ENCODE results near the gene LRRC74B. TPM values are rescaled to one million over a fixed set of nuclear protein-coding genes. Genes with fewer than 3 reads are reported as not detected.

The LRRC74B gene
- total RNA-seq, 4 donors from 2014 or later: not detected

DNA sequence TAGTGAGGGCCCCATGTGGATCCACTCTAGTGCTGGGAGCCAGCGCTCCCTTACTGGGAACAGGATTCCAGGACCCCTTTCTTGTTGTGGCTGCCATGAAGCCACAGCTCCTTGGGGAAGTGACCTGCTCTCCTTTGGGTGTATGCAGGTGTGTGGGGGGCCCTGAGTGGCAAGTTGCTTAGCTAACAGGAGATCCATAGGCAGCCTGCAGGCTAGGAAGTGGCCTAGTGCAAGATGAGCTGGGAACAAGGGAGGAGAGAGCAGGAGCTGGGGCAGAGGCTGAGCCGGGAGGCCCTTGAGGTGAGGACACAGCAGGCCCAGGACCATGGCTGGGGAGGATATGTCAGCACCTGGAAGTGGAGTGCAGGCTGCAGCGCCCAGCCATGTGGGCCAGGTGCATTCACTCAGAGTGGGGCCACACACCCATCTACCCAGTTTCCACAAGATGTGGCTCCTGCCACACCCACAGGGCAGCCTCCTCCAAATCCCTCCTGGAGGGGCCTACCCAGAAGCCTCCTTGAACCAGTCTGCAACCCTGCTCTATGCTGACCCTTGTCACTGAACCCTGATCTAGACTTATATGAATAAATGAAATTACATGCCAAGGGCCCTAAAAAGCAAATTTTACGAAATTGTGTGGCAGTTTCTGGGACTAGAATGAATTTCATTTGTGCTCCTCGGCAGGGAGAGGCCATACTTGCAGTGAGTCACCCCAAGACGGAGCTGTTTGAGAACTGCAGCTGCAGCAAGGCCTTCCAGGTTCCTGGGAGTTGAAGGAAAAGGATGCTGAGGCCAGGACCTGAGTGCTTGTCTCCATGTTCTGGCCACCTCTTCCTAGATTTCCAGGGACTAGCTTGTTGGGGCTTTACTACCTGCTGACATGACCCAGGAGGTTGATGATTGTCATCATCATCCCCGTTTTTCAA lies 47.1 kb upstream of the LRRC74B start:
- TF ChIP-seq, protein P1, sequence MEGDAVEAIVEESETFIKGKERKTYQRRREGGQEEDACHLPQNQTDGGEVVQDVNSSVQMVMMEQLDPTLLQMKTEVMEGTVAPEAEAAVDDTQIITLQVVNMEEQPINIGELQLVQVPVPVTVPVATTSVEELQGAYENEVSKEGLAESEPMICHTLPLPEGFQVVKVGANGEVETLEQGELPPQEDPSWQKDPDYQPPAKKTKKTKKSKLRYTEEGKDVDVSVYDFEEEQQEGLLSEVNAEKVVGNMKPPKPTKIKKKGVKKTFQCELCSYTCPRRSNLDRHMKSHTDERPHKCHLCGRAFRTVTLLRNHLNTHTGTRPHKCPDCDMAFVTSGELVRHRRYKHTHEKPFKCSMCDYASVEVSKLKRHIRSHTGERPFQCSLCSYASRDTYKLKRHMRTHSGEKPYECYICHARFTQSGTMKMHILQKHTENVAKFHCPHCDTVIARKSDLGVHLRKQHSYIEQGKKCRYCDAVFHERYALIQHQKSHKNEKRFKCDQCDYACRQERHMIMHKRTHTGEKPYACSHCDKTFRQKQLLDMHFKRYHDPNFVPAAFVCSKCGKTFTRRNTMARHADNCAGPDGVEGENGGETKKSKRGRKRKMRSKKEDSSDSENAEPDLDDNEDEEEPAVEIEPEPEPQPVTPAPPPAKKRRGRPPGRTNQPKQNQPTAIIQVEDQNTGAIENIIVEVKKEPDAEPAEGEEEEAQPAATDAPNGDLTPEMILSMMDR (IDR thresholded peaks at IDR 0.05): no peak
- TF ChIP-seq POLR2A (IDR thresholded peaks at IDR 0.05): no peak
- DNase-seq: no peak
- Histone ChIP-seq H3K27ac (no peak overlapping the region), H3K36me3 (peaks cover 0 to 47% (median 0%) of the 10 kb centered on the region in 3 donors), H3K9me3 (no peaks in the 10 kb centered on the region), H3K4me3 (no peak overlapping the region), H3K27me3 (no peaks in the 10 kb centered on the region), H3K4me1 (peaks cover 0 to 28% (median 23%) of the 10 kb centered on the region in 4 donors)

DNA sequence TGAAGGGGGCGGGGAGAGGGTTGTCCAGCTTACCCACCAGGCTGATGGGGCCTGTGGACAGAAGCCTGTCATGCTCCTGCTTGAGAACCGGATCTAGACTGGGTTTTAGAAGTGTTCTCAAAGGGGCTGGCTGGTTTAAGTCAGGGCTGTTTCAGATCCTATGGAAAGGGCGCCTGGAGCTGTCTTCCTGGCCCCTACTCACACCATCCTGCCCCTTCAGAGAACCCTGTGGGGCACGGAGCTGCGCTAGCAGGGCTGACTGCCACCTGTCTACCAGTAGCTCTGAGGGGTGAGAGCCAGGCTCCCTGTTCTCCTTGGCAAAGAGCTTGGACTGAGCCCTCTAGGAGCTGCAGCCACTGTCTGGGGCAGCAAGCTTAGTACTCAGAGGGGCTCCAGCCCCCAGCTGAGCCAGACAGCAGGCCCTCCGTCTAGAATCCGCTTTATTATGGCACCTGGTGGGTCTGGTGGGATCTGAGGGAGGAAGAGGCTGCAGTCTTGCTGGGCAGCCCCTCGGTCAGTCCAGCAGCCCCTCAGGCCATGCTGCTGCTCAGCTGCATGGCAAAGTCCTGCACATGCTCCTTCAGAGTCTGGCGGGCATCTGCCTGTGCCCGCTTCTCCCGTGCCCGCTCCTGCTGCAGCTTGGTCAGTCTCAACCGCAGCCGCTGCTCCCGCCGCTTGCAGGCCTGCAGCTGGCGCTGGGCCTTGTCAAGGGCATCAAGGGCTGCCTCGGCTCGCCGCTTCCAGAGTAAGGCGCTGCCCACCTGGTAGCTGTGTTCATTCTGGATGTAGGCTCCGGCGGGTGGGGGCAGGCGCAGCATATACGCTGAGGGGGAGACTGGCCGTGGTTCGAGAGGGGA lies 46.2 kb upstream of the LRRC74B start:
- Histone ChIP-seq H3K27me3 (no peaks in the 10 kb centered on the region), H3K4me1 (peaks cover 0 to 32% (median 23%) of the 10 kb centered on the region in 4 donors), H3K9me3 (no peaks in the 10 kb centered on the region), H3K4me3 (no peak overlapping the region), H3K36me3 (peaks cover 0 to 38% (median 0%) of the 10 kb centered on the region in 3 donors), H3K27ac (no peak overlapping the region)
- DNase-seq: no peak
- TF ChIP-seq, protein P1 (IDR thresholded peaks at IDR 0.05): no peak
- TF ChIP-seq POLR2A (IDR thresholded peaks at IDR 0.05): no peak

DNA sequence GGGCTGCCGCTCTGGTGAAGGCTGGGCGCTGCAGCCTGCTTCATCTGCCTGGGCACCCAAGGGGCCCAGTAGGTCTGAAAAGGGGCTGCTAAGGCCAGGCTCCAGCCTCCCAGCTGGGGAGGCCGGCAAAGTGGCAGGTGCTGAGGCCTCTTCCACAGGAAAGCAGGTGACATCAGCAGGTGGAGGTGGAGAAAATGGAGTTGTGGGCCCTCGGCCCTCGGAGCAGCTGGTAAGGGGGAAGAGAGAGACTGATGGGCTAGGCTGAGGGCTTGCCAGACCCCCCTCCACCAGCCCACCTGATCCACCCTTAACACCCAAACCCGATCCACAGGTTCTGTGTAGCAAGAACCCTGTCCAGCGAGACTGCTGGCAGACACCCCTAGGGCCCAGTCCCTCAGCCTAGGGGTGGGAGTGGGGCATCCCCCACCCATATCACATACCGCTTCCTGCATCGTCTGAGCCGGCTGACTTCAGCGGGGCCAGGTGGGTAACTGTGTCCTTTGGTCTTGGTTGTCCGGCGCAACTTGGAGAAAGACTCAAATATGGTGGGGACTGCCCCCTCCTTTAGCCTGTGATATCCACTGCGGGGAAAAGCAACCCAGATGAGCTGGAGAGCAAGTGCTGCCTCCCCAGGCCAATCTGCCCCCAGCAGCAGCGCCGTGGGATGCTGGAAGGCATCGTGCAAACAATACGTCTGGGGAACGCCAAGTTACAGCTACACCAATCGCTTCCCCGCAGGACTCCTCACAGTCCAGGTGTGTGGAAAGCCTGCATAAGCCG lies 45.3 kb upstream of the LRRC74B start:
- peaks cover 0 to 37% (median 0%) of the 10 kb centered on the region in 3 donors for H3K36me3 ChIP-seq

DNA sequence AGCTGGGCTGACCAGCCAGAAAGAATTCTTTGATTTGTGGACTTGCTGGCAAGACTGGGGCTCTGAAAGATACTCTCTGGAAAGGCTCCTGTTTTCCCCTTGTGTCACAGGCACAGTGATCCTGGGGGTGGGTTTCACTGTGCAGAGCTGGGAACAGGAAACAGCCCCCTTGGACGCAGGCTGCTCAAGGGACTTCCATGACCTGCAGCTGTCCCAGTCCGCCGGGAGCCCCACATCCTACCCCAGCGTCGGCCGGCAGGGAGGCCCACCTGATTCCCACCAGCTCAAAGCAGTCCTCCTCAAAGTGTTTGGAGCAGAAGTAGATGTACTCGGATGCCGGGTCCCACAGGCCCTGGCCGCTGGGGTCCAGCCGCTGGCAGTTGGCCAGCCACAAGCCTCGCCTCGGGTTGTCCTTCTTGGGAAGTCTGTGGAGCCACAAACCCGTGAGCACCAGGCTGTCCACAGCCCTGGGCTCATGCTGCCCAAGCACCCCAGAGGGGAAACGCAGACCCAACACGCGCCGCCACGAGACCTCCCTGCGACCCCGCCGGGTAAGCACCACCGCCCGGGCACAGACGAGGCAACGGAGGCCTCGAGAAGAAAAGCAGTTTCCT lies 44.7 kb upstream of the LRRC74B start:
- Histone ChIP-seq H3K27me3 (no peaks in the 10 kb centered on the region), H3K36me3 (peaks cover 0 to 32% (median 0%) of the 10 kb centered on the region in 3 donors), H3K9me3 (no peaks in the 10 kb centered on the region), H3K4me1 (peaks cover 0 to 32% (median 23%) of the 10 kb centered on the region in 4 donors), H3K4me3 (peak overlapping the region; percentile 60 to 89 (median 74)), H3K27ac (peak overlapping the region; percentile 97 to 100 (median 98))
- no peak for TF ChIP-seq POLR2A (IDR thresholded peaks at IDR 0.05)
- TF ChIP-seq, protein P1 (IDR thresholded peaks at IDR 0.05): no peak
- DNase-seq: peak in 1 of 3 donors; percentile 28

More for the DNA sequence above, 45.3 kb upstream of the LRRC74B start:
- Histone ChIP-seq H3K27ac (peak overlapping the region; percentile 97 to 100 (median 98)), H3K27me3 (no peaks in the 10 kb centered on the region), H3K4me1 (peaks cover 0 to 32% (median 23%) of the 10 kb centered on the region in 4 donors), H3K4me3 (peak overlapping the region; percentile 60 to 89 (median 74)), H3K9me3 (no peaks in the 10 kb centered on the region)
- DNase-seq: no peak
- TF ChIP-seq POLR2A (IDR thresholded peaks at IDR 0.05): no peak
- TF ChIP-seq, protein P1 (IDR thresholded peaks at IDR 0.05): no peak
